Peyer's patch (tissue), 4 donors: ENCODE results near the gene ALDH9A1.

Source experiments
- POLR2A ChIP-seq, 2 donors: fragments of 450-650 bp; IDR thresholded peaks; one replicate each; pipeline ENCODE4 v1.5.1; 2017; ENCODE audit warnings: antibody characterized with exemption in 2 of 2, mild to moderate bottlenecking in 2 of 2, moderate library complexity in 2 of 2
- TF ChIP-seq, protein P1 (sequence below), 6 experiments: fragments of 450-650 bp in 4 of 6; fragments of 200-600 bp in 2 of 6; sonication (generic) in 1 of 6; IDR thresholded peaks; one replicate each; pipeline ENCODE4 v1.5.1; 2017 to 2019; ENCODE audit warnings: antibody characterized with exemption in 6 of 6, mild to moderate bottlenecking in 3 of 6, moderate library complexity in 1 of 6

- TF ChIP-seq, protein P1, sequence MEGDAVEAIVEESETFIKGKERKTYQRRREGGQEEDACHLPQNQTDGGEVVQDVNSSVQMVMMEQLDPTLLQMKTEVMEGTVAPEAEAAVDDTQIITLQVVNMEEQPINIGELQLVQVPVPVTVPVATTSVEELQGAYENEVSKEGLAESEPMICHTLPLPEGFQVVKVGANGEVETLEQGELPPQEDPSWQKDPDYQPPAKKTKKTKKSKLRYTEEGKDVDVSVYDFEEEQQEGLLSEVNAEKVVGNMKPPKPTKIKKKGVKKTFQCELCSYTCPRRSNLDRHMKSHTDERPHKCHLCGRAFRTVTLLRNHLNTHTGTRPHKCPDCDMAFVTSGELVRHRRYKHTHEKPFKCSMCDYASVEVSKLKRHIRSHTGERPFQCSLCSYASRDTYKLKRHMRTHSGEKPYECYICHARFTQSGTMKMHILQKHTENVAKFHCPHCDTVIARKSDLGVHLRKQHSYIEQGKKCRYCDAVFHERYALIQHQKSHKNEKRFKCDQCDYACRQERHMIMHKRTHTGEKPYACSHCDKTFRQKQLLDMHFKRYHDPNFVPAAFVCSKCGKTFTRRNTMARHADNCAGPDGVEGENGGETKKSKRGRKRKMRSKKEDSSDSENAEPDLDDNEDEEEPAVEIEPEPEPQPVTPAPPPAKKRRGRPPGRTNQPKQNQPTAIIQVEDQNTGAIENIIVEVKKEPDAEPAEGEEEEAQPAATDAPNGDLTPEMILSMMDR (IDR thresholded peaks at IDR 0.05) = no peak
- no peak for TF ChIP-seq POLR2A (IDR thresholded peaks at IDR 0.05)
Measured at GRCh38 chr1:165616987-165617546, 81.3 kb downstream of the ALDH9A1 start.
